GM12892 (cell line): ENCODE data around the gene MACIR.

Experiments used
- POLR2A ChIP-seq: IDR thresholded peaks from 2 replicates; pipeline ENCODE4 v1.6.1; 2011; ENCODE audit warnings: low read depth, low read length, control low read depth
- POLR2AphosphoS5 ChIP-seq: IDR thresholded peaks from 2 replicates; pipeline ENCODE4 v1.6.1; 2011; ENCODE audit warnings: low read depth, low read length, control low read depth

DNA sequence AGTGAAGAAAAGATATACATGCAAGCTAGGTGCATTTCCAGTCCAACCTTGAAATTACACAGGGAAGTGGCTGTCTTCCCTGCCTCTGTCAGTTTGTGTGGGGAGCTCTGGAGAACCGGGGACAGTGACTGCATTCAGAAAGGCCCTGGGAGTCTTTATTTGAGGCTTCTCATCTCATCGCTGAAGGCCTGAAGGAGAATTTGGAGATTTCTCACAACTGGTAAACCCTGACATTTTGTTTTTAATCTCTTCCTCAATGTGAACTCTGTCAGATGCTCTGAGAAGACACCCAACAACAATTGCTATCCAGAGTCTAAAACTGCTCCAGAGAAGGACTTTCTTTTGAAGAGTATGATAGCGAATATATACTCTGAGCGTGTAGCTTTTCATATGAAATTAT lies 33.0 kb downstream of the MACIR start:
- TF ChIP-seq POLR2A (no peak), POLR2AphosphoS5 (no peak)
